HEK293 (cell line): ENCODE measurements around the gene UBE4B.

Experiments
- ZNF174 ChIP-seq: fragments of 450-650 bp; formaldehyde crosslinking; IDR thresholded peaks from 2 replicates; pipeline ENCODE4 v1.5.0; 2017; ENCODE audit warnings: missing biosample characterization, mild to moderate bottlenecking, missing genetic modification characterization
- ZNF596 ChIP-seq: fragments of 450-650 bp; IDR thresholded peaks from 2 replicates; pipeline ENCODE4 v1.5.0; 2018; ENCODE audit warnings: missing biosample characterization, mild to moderate bottlenecking, missing genetic modification characterization, moderate library complexity
- TF ChIP-seq, protein P1 (sequence below): fragments of 450-650 bp; formaldehyde crosslinking; IDR thresholded peaks from 2 replicates; pipeline ENCODE4 v1.5.1; 2016; ENCODE audit warnings: missing biosample characterization, missing genetic modification characterization
- TF ChIP-seq, protein P2 (sequence below): fragments of 450-650 bp; formaldehyde crosslinking; IDR thresholded peaks from 2 replicates; pipeline ENCODE4 v1.5.1; 2016; ENCODE audit warnings: missing biosample characterization, missing genetic modification characterization, borderline replicate concordance

- no peak for TF ChIP-seq ZNF174 (tag by site-specific recombination)
- TF ChIP-seq, protein P1, sequence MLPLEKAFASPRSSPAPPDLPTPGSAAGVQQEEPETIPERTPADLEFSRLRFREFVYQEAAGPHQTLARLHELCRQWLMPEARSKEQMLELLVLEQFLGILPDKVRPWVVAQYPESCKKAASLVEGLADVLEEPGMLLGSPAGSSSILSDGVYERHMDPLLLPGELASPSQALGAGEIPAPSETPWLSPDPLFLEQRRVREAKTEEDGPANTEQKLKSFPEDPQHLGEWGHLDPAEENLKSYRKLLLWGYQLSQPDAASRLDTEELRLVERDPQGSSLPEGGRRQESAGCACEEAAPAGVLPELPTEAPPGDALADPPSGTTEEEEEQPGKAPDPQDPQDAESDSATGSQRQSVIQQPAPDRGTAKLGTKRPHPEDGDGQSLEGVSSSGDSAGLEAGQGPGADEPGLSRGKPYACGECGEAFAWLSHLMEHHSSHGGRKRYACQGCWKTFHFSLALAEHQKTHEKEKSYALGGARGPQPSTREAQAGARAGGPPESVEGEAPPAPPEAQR (tag by site-specific recombination), result no peak
- no peak for TF ChIP-seq ZNF596
- TF ChIP-seq, protein P2, sequence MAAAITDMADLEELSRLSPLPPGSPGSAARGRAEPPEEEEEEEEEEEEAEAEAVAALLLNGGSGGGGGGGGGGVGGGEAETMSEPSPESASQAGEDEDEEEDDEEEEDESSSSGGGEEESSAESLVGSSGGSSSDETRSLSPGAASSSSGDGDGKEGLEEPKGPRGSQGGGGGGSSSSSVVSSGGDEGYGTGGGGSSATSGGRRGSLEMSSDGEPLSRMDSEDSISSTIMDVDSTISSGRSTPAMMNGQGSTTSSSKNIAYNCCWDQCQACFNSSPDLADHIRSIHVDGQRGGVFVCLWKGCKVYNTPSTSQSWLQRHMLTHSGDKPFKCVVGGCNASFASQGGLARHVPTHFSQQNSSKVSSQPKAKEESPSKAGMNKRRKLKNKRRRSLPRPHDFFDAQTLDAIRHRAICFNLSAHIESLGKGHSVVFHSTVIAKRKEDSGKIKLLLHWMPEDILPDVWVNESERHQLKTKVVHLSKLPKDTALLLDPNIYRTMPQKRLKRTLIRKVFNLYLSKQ, result no peak
Measured at GRCh38 chr1:10179406-10180091, 146.8 kb downstream of the UBE4B start.
